WTC11 (cell line): ENCODE measurements around the gene R3HCC1L. TPM values are rescaled to one million over a fixed set of nuclear protein-coding genes. Genes with fewer than 3 reads are reported as not detected.

Experiments used
- ATAC-seq: fragments of 200-7000 bp; cut with Tn5 transposase; 2 replicates; pipeline ENCODE4 v1.10.0; 2021; ENCODE audit warnings: mild to moderate bottlenecking, moderate library complexity
- CTCF ChIA-PET: fragments of 300-600 bp; sonication (Branson Sonifier 250); formaldehyde crosslinking; loops from one replicate; lab custom pipeline; 2021; ENCODE audit warnings: antibody characterized with exemption; lab: Charles Lee
- POLR2A ChIA-PET: fragments of 350-600 bp; sonication (Branson Sonifier 250); formaldehyde crosslinking; loops from one replicate; lab custom pipeline; 2021; ENCODE audit warnings: antibody characterized with exemption; lab: Charles Lee
- DNase-seq: peaks from one replicate; pipeline ENCODE4 v3.0.0; 2021; ENCODE audit warnings: low spot score
- H3K27ac Mint-ChIP-seq: 2 replicates; pipeline ENCODE4 v1.8.0; 2021; ENCODE audit warnings: mixed read lengths
- H3K27me3 Mint-ChIP-seq: 2 replicates; pipeline ENCODE4 v1.8.0; 2021; ENCODE audit warnings: low read depth, mild to moderate bottlenecking, moderate library complexity, mixed read lengths
- H3K36me3 Mint-ChIP-seq: 2 replicates; pipeline ENCODE4 v1.8.0; 2021; ENCODE audit warnings: mixed read lengths
- H3K4me1 Mint-ChIP-seq: 2 replicates; pipeline ENCODE4 v1.8.0; 2022; ENCODE audit warnings: mixed read lengths
- H3K4me3 Mint-ChIP-seq: 2 replicates; pipeline ENCODE4 v1.8.0; 2021; ENCODE audit warnings: mild to moderate bottlenecking, moderate library complexity, mixed read lengths
- H3K9me3 Mint-ChIP-seq: 2 replicates; pipeline ENCODE4 v1.8.0; 2021; ENCODE audit warnings: mixed read lengths
- ARID4B ChIP-seq: sonication (generic); formaldehyde crosslinking; IDR thresholded peaks from 2 replicates; pipeline ENCODE4 v1.8.0; 2023; ENCODE audit warnings: missing genetic modification reagents, mild to moderate bottlenecking, borderline replicate concordance
- CBFB ChIP-seq: sonication (generic); formaldehyde crosslinking; IDR thresholded peaks from 2 replicates; pipeline ENCODE4 v1.8.1; 2022; ENCODE audit warnings: mild to moderate bottlenecking, low read depth, missing genetic modification reagents
- CREB1 ChIP-seq: sonication (generic); formaldehyde crosslinking; IDR thresholded peaks from 2 replicates; pipeline ENCODE4 v1.8.0; 2023; ENCODE audit warnings: mild to moderate bottlenecking, missing genetic modification reagents
- CTCF ChIP-seq: fragments of 200-600 bp; IDR thresholded peaks from 2 replicates; pipeline ENCODE4 v1.8.0; 2022; ENCODE audit warnings: antibody characterized with exemption
- FOXJ3 ChIP-seq: sonication (generic); formaldehyde crosslinking; IDR thresholded peaks from 2 replicates; pipeline ENCODE4 v1.9.0; 2021; ENCODE audit warnings: missing genetic modification reagents, mild to moderate bottlenecking, borderline replicate concordance
- IRF1 ChIP-seq: sonication (generic); formaldehyde crosslinking; IDR thresholded peaks from 2 replicates; pipeline ENCODE4 v1.8.0; 2023; ENCODE audit warnings: missing genetic modification reagents
- IRF2 ChIP-seq: sonication (generic); formaldehyde crosslinking; IDR thresholded peaks from 2 replicates; pipeline ENCODE4 v1.8.0; 2022; ENCODE audit warnings: low read depth, missing genetic modification reagents, borderline replicate concordance
- MAX ChIP-seq: sonication (generic); formaldehyde crosslinking; IDR thresholded peaks from 2 replicates; pipeline ENCODE4 v1.8.0; 2022; ENCODE audit warnings: mild to moderate bottlenecking, missing genetic modification reagents
- NFATC4 ChIP-seq: fragments of 250-450 bp; sonication (Bioruptor Pico); IDR thresholded peaks from 2 replicates; pipeline ENCODE4 v1.9.0; 2021; ENCODE audit warnings: mild to moderate bottlenecking
- RORB ChIP-seq: fragments of 250-450 bp; sonication (Bioruptor Pico); IDR thresholded peaks from 2 replicates; pipeline ENCODE4 v1.9.0; 2021; ENCODE audit warnings: mild to moderate bottlenecking
- SMAD3 ChIP-seq: sonication (generic); formaldehyde crosslinking; IDR thresholded peaks from 2 replicates; pipeline ENCODE4 v1.8.0; 2022; ENCODE audit warnings: missing genetic modification reagents, mild to moderate bottlenecking, borderline replicate concordance
- STAT6 ChIP-seq: sonication (generic); formaldehyde crosslinking; conservative IDR thresholded peaks from 2 replicates; pipeline ENCODE4 v1.8.1; 2023; ENCODE audit warnings: mild to moderate bottlenecking, low read depth, missing genetic modification reagents, moderate library complexity
- TCF7 ChIP-seq: sonication (generic); formaldehyde crosslinking; IDR thresholded peaks from 2 replicates; pipeline ENCODE4 v1.8.0; 2022; ENCODE audit warnings: mild to moderate bottlenecking, low read depth, missing genetic modification reagents, moderate library complexity
- ZBTB43 ChIP-seq: sonication (generic); formaldehyde crosslinking; IDR thresholded peaks from 2 replicates; pipeline ENCODE4 v1.8.1; 2023; ENCODE audit warnings: mild to moderate bottlenecking, missing genetic modification reagents
- ZNF121 ChIP-seq: sonication (generic); formaldehyde crosslinking; IDR thresholded peaks from 2 replicates; pipeline ENCODE4 v1.8.0; 2023; ENCODE audit warnings: missing genetic modification reagents
- ZNF138 ChIP-seq: sonication (generic); formaldehyde crosslinking; conservative IDR thresholded peaks from 2 replicates; pipeline ENCODE4 v1.8.1; 2022; ENCODE audit warnings: mild to moderate bottlenecking, moderate library complexity, missing genetic modification reagents
- ZNF281 ChIP-seq: sonication (generic); formaldehyde crosslinking; IDR thresholded peaks from 2 replicates; pipeline ENCODE4 v1.8.0; 2023; ENCODE audit warnings: mild to moderate bottlenecking, missing genetic modification reagents
- ZNF396 ChIP-seq: fragments of 250-450 bp; sonication (Bioruptor Pico); IDR thresholded peaks from 2 replicates; pipeline ENCODE4 v1.8.0; 2021; ENCODE audit warnings: mild to moderate bottlenecking, moderate library complexity, borderline replicate concordance
- ZNF423 ChIP-seq: fragments of 250-450 bp; sonication (Bioruptor Pico); IDR thresholded peaks from 2 replicates; pipeline ENCODE4 v2.1.2; 2022; ENCODE audit warnings: mild to moderate bottlenecking, moderate library complexity
- total RNA-seq: library from RNA; stranded (reverse); gene quantifications from 3 replicates; pipeline ENCODE4 v1.2.3, GENCODE V29; 2021

The R3HCC1L gene
- total RNA-seq, 1 experiment from 2014 or later: 14.7 TPM

- TF ChIP-seq CTCF: no peak
Observed at GRCh38 chr10:98244141-98244540, 109.7 kb downstream of the R3HCC1L start (continued).

- no peak overlapping the region for H3K4me3 Mint-ChIP-seq
- H3K9me3 Mint-ChIP-seq: no peaks in the 10 kb centered on the region
- ChIA-PET CTCF (interaction anchor here (4.1 kb wide), 1 partner anchor 64 kb away, joined by 40 read pairs; no protein-coding TSS in a partner anchor), POLR2A (interaction anchor here (0.6 kb wide), 1 partner anchor 47 kb away, joined by 3 read pairs; no protein-coding TSS in a partner anchor)
- no peak for DNase-seq
- H3K27me3 Mint-ChIP-seq: no peaks in the 10 kb centered on the region
- H3K27ac Mint-ChIP-seq: no peak overlapping the region
- H3K36me3 Mint-ChIP-seq: peaks cover 19% of the 10 kb centered on the region
- H3K4me1 Mint-ChIP-seq: no peaks in the 10 kb centered on the region
- no peak for ATAC-seq
- TF ChIP-seq CTCF (no peak), CBFB (CRISPR knock-in tag) (no peak), MAX (CRISPR knock-in tag) (no peak), ARID4B (CRISPR knock-in tag) (no peak), TCF7 (CRISPR knock-in tag) (no peak), NFATC4 (CRISPR knock-in tag) (no peak), CREB1 (CRISPR knock-in tag) (no peak), ZNF121 (CRISPR knock-in tag) (no peak), STAT6 (CRISPR knock-in tag) (no peak), RORB (CRISPR knock-in tag) (no peak), IRF1 (CRISPR knock-in tag) (no peak), ZBTB43 (CRISPR knock-in tag) (no peak), FOXJ3 (no peak), IRF2 (CRISPR knock-in tag) (no peak), ZNF281 (no peak), ZNF423 (CRISPR knock-in tag) (no peak), SMAD3 (CRISPR knock-in tag) (no peak), ZNF138 (CRISPR knock-in tag) (no peak), ZNF396 (CRISPR knock-in tag) (no peak)
Observed at GRCh38 chr10:98244586-98244985, 110.1 kb downstream of the R3HCC1L start.
